ENCODE measurements around the gene KAT2A. TPM values are rescaled to one million over a fixed set of nuclear protein-coding genes. Genes with fewer than 3 reads are reported as not detected.

Gene KAT2A
- total and polyA plus RNA-seq, 10 donors = 37.8 to 168 (median 49.5) TPM

DNA sequence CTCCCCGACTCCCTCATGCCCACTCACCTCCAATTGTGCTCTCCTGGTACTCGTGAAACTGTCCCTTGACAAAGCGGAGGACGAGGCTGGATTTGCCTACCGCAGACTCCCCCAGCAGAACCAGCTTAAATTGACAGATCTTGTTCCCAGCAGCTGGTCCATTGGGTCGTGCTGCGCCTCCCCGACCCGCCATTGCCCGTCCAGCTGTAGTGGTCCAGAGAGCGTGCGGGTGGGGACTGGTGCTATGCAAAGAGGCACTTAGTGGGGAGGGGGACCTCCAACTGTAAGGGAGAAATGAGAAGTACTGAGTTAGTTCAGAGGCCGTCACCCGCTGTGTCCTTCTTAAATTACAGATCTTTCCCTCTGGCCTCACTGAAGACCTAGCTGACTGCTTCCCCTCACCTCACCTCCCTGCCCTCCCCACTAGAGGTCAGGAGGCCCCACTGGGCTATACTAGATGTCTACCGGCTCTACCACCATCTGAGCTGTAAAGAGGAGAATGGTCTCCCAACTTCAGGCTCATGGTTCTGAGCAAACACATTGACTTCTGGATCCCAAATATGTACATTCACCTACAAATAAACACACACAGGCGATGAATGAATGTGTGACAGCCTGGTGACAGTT lies 9.3 kb upstream of the KAT2A start:
- intact Hi-C loops (cut with DNase I; ENCODE audit: low total_unique reads) = no loop called here
- no peaks in the 10 kb centered on the region for H3K9me3 ChIP-seq
- H3K27ac ChIP-seq = peak overlapping the region; percentile 55 to 90 (median 81)
- TF ChIP-seq, protein P1, sequence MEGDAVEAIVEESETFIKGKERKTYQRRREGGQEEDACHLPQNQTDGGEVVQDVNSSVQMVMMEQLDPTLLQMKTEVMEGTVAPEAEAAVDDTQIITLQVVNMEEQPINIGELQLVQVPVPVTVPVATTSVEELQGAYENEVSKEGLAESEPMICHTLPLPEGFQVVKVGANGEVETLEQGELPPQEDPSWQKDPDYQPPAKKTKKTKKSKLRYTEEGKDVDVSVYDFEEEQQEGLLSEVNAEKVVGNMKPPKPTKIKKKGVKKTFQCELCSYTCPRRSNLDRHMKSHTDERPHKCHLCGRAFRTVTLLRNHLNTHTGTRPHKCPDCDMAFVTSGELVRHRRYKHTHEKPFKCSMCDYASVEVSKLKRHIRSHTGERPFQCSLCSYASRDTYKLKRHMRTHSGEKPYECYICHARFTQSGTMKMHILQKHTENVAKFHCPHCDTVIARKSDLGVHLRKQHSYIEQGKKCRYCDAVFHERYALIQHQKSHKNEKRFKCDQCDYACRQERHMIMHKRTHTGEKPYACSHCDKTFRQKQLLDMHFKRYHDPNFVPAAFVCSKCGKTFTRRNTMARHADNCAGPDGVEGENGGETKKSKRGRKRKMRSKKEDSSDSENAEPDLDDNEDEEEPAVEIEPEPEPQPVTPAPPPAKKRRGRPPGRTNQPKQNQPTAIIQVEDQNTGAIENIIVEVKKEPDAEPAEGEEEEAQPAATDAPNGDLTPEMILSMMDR (IDR thresholded peaks at IDR 0.05 in 8 of 11, conservative IDR thresholded peaks at IDR 0.05 in 3 of 11) = no peak
- TF ChIP-seq POLR2AphosphoS5 (IDR thresholded peaks at IDR 0.05) = peak in 1 of 3 donors; percentile 50
- peaks cover 47 to 79% (median 69%) of the 10 kb centered on the region in 6 donors for H3K4me1 ChIP-seq
- H3K4me3 ChIP-seq = no peak overlapping the region
- 87 to 94% (median 91%) methylated on average over 16 of the region's 16 CpGs for WGBS, 5 donors
- no peak for DNase-seq
- peaks cover 0 to 60% (median 51%) of the 10 kb centered on the region in 6 donors for H3K36me3 ChIP-seq
- H3K27me3 ChIP-seq (replicated peaks in 1 of 7) = no peaks in the 10 kb centered on the region

DNA sequence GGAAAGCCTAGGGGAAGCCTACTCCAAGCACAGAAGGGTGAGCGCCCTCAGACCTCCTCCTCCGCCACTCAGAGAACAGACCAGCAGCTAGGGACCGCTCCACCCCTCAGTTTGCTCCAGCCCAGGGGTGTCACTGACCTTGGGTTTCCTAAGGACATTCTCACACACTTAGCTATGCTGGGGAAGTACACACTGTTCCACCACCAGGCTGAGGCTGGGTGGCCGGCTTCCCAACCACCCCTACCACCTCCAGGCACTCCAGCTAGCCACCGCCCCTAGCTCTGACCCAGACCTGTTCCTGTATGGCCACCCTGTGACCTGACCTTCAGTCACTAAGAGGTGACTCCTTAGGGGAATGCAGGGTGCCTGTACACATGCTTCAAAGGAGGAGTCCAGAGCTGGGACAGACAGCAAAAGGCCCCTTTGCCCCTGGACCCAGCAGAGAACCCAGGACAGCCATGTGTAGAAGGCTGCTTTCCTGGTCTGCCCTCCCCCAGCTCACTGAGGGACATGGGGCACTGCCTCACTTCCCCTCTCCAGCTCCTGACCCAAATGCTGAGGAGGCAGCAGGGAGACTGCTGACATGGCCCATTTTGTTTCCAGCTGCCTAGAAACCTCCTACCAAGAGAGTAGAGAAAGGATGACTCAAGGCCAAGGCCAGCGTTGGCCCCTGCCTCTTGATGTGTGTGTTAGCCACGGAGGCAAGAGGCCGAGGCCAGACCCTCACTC lies 8.1 kb upstream of the KAT2A start:
- peaks cover 0 to 72% (median 60%) of the 10 kb centered on the region in 6 donors for H3K36me3 ChIP-seq
- peaks cover 37 to 67% (median 58%) of the 10 kb centered on the region in 6 donors for H3K4me1 ChIP-seq
- H3K27ac ChIP-seq = peak overlapping the region; percentile 48 to 90 (median 81)
- TF ChIP-seq POLR2A (IDR thresholded peaks at IDR 0.05) (no peak), POLR2AphosphoS5 (IDR thresholded peaks at IDR 0.05) (peak; percentile 41 to 78 (median 72))
- TF ChIP-seq, protein P1 (IDR thresholded peaks at IDR 0.05 in 8 of 11, conservative IDR thresholded peaks at IDR 0.05 in 3 of 11) = peak in 2 of 11 experiments; percentile 10 to 24
- H3K27me3 ChIP-seq (replicated peaks in 1 of 7) = no peaks in the 10 kb centered on the region
- intact Hi-C loops (cut with DNase I; ENCODE audit: low total_unique reads) = no loop called here
- H3K9me3 ChIP-seq = no peaks in the 10 kb centered on the region
- DNase-seq = no peak
- WGBS, 5 donors = 57 to 81% (median 70%) methylated on average over 7 to 8 of the region's 8 CpGs
- no peak overlapping the region for H3K4me3 ChIP-seq

- Histone ChIP-seq H3K4me1 (peaks cover 19 to 49% (median 39%) of the 10 kb centered on the region in 6 donors), H3K27me3 (replicated peaks in 1 of 7) (no peaks in the 10 kb centered on the region), H3K4me3 (no peak overlapping the region), H3K36me3 (peaks cover 0 to 85% (median 61%) of the 10 kb centered on the region in 6 donors), H3K27ac (peak overlapping the region in 3 of 8 donors; percentile 78 to 85 (median 84)), H3K9me3 (no peaks in the 10 kb centered on the region)
- WGBS, 5 donors = 83 to 95% (median 89%) methylated on average over 6 of the region's 6 CpGs
- TF ChIP-seq, protein P1 (IDR thresholded peaks at IDR 0.05 in 8 of 11, conservative IDR thresholded peaks at IDR 0.05 in 3 of 11) = no peak
- TF ChIP-seq POLR2A (IDR thresholded peaks at IDR 0.05) (no peak), POLR2AphosphoS5 (IDR thresholded peaks at IDR 0.05) (no peak)
- no peak for DNase-seq
- intact Hi-C loops (cut with DNase I; ENCODE audit: low total_unique reads) = no loop called here
Measured at GRCh38 chr17:42127414-42127813, 6.2 kb upstream of the KAT2A start.

GRCh38 chr17:42126836-42127235 lies 5.7 kb upstream of the KAT2A start:
- no peak overlapping the region for H3K4me3 ChIP-seq
- no peaks in the 10 kb centered on the region for H3K9me3 ChIP-seq
- no peaks in the 10 kb centered on the region for H3K27me3 ChIP-seq (replicated peaks in 1 of 7)
- H3K36me3 ChIP-seq = peaks cover 0 to 88% (median 61%) of the 10 kb centered on the region in 6 donors
- peaks cover 13 to 45% (median 38%) of the 10 kb centered on the region in 6 donors for H3K4me1 ChIP-seq
- intact Hi-C loops (cut with DNase I; ENCODE audit: low total_unique reads) = no loop called here
- no peak for DNase-seq
- TF ChIP-seq POLR2AphosphoS5 (IDR thresholded peaks at IDR 0.05) (no peak), POLR2A (IDR thresholded peaks at IDR 0.05) (no peak)
- TF ChIP-seq, protein P1 (IDR thresholded peaks at IDR 0.05 in 8 of 11, conservative IDR thresholded peaks at IDR 0.05 in 3 of 11) = no peak
- WGBS, 5 donors = 79 to 91% (median 85%) methylated on average over 3 of the region's 3 CpGs
- peak overlapping the region in 2 of 8 donors; percentile 34 to 85 for H3K27ac ChIP-seq

Data from spleen (tissue), 11 donors.